Measurements from ENCODE around the gene MARK4.

Gene MARK4

GRCh38 chr19:45344621-45345505 lies 93.8 kb downstream of the MARK4 start:
- no peak for DNase-seq

- DNase-seq: no peak
Observed at GRCh38 chr19:45345506-45345860, 94.4 kb downstream of the MARK4 start.

- DNase-seq: no peak
Observed at GRCh38 chr19:45346449-45346848, 95.4 kb downstream of the MARK4 start.

GRCh38 chr19:45347570-45348366 lies 96.7 kb downstream of the MARK4 start:
- DNase-seq: no peak

- DNase-seq: no peak
Observed at GRCh38 chr19:45348367-45349125, 97.5 kb downstream of the MARK4 start.

- DNase-seq: no peak
Observed at GRCh38 chr19:45349126-45349415, 98.0 kb downstream of the MARK4 start.

GRCh38 chr19:45349430-45349941 lies 98.4 kb downstream of the MARK4 start:
- no peak for DNase-seq

GRCh38 chr19:45350477-45351058 lies 99.5 kb downstream of the MARK4 start:
- DNase-seq: no peak

- DNase-seq: no peak
Observed at GRCh38 chr19:45351401-45351952, 100.4 kb downstream of the MARK4 start.

GRCh38 chr19:45352062-45352461 lies 101.0 kb downstream of the MARK4 start:
- DNase-seq: no peak

GRCh38 chr19:45352471-45352870 lies 101.4 kb downstream of the MARK4 start:
- no peak for DNase-seq

- no peak for DNase-seq
Observed at GRCh38 chr19:45352914-45353796, 102.1 kb downstream of the MARK4 start.

GRCh38 chr19:45354241-45354842 lies 103.3 kb downstream of the MARK4 start:
- DNase-seq: no peak
